CD4-positive, alpha-beta T cell treated with Interleukin-15 for 4 hours (primary cell): ENCODE measurements around the gene EXOC3L2.

Experiments used
- DNase-seq: peaks from one replicate; pipeline ENCODE4 v3.0.0-alpha.2; 2020; ENCODE audit warnings: low spot score

EXOC3L2 gene

GRCh38 chr19:45218911-45219743 is 26.1 kb downstream of the EXOC3L2 start:
- DNase-seq: no peak

GRCh38 chr19:45218426-45218825 is 26.8 kb downstream of the EXOC3L2 start:
- DNase-seq: no peak

- DNase-seq: no peak
These were observed 27.3 kb downstream of the EXOC3L2 start for GRCh38 chr19:45217957-45218334.

DNA sequence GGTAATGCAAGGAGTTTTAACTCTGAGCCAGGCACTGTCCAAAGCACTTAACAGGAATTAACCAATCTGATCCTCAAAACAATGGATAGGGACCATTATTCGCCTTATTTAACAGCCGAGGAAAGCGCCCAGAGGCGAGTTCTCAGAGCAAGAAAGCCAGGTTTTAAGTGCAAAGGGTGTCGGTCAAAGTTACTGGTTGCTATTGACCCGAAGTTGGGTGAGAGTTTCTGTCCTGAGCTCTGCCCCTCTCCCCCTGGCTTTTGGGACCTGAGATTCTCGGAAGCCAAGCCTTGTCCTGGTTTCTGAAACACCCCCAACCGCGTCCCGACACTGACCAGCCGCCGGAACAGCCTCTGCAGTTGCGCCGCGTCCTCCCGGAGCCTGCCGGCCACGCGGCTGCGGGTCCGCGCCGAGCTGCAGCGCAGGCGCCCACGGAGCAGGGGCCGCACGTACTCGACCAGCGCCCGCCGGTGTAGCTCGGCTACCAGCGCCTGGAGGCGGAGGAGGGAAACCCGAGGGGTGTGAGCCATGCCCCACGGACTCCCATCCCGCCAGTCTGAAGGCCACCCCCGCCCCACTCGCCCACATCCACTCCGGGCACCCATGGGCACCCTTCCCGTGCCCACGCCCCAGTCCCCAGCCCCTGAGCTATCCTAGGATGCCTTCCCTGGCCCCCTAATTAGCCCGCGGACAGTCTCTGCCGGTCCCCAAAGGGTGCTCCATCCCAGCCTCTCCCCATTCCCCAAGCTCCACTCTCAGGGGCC is 27.8 kb downstream of the EXOC3L2 start:
- DNase-seq: no peak

DNA sequence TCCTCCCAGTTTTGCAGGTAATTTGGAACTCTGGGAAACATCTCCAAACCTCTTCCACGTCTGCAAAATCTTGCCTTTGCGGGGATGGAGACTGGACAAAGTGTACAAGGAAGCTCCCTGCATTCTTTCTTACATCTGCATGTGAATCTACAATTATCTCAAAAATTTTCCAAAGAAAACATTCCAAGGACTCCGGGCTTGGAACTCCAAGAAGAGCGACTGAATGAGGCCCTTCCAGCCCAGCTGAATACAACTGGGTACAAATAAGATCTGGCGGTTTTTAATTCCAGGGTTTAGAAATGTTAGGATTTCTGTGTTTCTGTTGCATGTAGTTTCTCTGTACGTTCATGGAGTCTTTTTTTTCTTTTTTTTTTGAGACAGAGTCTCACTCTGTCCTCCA is 28.5 kb downstream of the EXOC3L2 start:
- no peak for DNase-seq

DNA sequence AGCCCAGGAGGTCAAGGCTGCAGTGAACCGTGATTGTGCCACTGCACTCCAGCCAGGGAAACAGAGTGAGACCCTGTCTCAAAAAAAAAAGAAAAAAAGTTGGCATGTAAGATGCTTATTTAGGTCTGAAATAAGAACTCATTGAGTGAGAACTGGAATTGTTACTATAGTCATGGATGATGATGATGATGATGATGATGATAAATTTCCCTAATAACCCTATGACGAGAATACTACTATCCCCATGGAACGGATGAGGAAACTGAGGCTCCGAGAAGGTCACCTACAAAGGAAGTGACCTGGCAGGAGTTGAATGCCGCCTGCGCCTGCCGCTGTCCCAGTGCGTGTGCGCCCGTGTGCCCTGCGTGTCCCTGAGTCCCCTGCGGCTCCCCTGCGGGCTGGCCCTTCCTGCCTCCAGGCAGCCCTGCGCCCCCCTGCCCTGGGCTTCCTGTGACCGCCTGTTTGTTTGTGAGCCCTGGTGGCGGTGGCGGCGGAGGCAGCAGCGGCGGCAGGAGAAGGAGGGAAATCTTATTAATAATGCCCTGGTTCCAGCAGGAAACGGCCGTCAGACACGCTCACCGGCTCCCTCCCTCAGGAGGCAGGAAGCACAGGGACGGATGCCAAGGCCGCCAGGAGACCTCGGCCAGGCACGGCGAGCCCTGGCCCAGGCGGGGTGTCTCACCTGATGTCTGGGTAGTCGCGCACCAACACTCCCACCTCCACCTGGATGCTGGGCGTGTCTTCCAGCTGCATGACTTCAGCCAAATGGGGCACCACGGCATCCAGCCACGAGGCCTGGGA is 29.6 kb downstream of the EXOC3L2 start:
- DNase-seq: no peak

GRCh38 chr19:45213031-45213430 is 32.2 kb downstream of the EXOC3L2 start:
- no peak for DNase-seq

DNA sequence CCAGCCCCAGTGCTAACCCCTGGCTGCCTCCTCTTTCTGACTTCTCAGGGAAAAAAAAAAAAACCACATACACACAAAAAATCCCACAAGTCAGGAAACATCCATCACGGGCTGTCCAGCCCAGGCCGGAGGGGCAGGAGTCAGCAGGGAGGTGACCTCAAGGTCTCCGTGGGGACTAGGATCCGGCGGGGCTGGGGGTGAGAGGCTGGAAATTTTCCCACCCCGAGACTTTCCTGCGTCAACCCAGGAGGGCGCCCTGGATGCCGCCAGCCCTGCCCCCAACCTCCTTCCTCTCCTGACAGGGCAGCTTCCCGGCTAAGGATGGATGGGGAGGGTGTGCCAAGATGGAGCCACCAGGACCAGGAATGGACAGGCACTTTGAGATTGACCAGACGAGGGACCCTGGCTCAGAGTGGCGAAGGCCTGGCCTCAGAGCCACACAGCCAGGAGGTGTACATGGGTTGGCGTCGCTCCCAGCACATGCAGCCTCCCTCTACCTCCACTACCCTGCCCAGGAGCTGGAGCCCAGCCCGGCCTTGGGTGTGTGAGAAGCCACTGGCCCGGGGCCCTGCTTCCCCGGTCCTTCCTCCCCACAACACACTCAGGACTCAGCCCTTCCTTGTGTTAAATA is 33.3 kb downstream of the EXOC3L2 start:
- DNase-seq: no peak

DNA sequence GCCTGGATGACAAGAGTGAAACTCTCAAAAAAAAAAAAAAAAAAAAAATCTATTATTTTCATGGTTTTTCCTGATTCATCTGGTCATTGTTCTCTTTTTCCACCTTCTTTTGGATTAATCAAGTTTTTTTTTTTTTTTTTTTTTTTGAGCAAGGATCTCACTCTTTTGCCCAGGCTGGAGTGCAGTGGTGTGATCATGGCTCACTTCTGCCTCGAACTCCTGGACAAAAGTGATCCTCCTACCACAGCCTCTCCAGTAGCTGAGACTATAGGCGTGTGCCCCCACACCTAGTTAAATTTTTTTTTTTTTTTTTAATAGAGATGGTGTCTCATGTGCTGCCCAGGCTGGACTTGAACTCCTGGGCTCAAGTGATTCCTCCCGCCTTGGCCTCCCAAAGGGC is 38.9 kb downstream of the EXOC3L2 start:
- DNase-seq: no peak

GRCh38 chr19:45205810-45206209 is 39.4 kb downstream of the EXOC3L2 start:
- DNase-seq: no peak

- DNase-seq: no peak
These were observed 42.6 kb downstream of the EXOC3L2 start for GRCh38 chr19:45202637-45203036.

DNA sequence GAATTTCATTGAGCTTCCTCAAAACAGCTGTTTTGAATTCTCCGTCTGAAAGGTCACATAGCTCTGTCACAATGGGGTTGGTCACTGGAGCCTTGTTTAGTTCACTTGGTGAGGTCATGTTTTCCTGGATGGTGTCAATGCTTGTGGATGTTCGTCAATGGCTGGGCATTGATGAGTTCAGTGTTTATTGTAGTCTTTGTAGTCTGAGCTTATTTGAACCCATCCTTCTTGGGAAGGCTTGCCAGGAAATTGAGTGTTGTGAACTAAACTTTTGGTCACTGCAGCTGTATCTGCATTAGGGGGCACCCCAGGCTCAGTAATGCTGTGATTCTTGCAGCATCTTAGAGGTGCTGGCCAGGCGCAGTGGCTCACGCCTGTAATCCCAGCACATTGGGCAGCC is 44.6 kb downstream of the EXOC3L2 start:
- no peak for DNase-seq

DNA sequence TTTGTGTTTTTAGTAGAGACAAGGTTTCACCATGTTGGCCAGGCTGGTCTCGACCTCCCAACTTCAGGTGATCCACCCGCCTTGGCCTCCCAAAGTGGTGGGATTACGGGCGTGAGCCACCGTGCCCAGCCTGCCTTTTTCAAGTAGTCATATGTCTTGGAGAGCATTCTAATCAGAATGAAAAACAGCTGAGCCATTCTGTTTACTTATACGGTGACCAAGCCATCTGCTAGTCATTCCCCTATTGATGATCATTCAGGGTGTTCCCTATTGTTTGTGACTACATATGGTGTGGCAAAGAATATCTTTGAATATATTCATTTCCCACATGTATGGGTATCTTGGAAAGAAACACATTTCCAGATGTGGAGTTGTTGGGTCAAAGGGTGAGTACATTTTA is 49.4 kb downstream of the EXOC3L2 start:
- DNase-seq: no peak

DNA sequence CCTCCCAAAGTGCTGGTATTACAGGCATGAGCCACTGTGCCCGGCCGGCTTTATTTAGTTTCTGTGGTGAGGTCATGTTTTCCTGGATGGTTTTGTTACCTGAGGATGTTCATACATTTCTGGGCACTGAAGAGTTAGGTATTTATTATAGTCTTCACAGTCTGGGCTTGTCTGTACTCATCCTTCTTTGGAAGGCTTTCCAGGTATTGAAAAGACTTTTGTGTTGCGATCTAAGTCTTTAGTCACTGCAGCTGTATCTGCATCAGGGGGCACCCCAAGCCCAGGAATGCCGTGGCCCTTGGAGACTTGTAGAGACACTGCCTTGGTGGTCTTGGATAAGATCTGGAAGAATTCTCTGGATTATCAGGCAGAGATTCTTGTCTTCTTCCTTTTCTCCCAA is 53.8 kb downstream of the EXOC3L2 start:
- DNase-seq: no peak

GRCh38 chr19:45189971-45190370 is 55.2 kb downstream of the EXOC3L2 start:
- DNase-seq: no peak

GRCh38 chr19:45187421-45188100 is 57.6 kb downstream of the EXOC3L2 start:
- DNase-seq: peak; percentile 64

GRCh38 chr19:45186509-45187334 is 58.5 kb downstream of the EXOC3L2 start:
- DNase-seq: no peak

GRCh38 chr19:45184115-45184514 is 61.1 kb downstream of the EXOC3L2 start:
- DNase-seq: no peak

- DNase-seq: no peak
These were observed 62.4 kb downstream of the EXOC3L2 start for GRCh38 chr19:45182758-45183157.

DNA sequence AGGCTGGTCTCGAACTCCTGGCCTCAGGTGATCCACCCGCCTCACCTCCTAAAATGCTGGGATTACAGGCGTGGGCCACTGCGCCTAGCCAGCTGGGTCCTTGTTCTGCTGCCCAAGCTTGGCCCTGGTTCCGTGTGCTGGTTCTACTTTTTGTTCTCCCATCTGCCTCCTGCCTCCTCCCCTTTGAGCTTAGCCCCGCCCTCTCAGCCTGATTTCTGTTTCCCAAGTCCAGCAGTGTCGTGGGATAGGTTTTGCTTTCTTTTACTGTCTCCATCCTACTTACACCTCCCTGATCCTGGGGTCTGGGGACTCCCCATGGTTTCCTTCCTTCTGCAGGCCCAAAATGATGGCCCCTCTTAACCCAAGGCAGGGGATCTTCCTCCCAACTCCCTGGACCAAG is 64.3 kb downstream of the EXOC3L2 start:
- no peak for DNase-seq

GRCh38 chr19:45179892-45180370 is 65.3 kb downstream of the EXOC3L2 start:
- no peak for DNase-seq
